GM23248 (cell line): ENCODE measurements around the gene SUSD3. TPM values are rescaled to one million over a fixed set of nuclear protein-coding genes. Genes with fewer than 3 reads are reported as not detected.

ENCODE experiments used
- DNase-seq: peaks from one replicate; pipeline ENCODE4 v3.0.0-alpha.2; 2015
- H2AFZ ChIP-seq: fragments of 200-600 bp; sonication (generic); 2 replicates; pipeline ENCODE4 v1.6.1; 2016; ENCODE audit warnings: antibody characterized with exemption
- H3F3A ChIP-seq: fragments of 200-600 bp; sonication (generic); 2 replicates; pipeline ENCODE4 v1.6.1; 2016; ENCODE audit warnings: mild to moderate bottlenecking, antibody characterized with exemption, mixed run types; ENCODE audit not compliant: insufficient read depth
- H3K27ac ChIP-seq: fragments of 200-600 bp; sonication (generic); 2 replicates; pipeline ENCODE4 v1.5.1; 2016; ENCODE audit warnings: mild to moderate bottlenecking
- H3K27me3 ChIP-seq: fragments of 200-600 bp; sonication (generic); replicated peaks from 2 replicates; pipeline ENCODE4 v1.6.1; 2016; ENCODE audit warnings: mild to moderate bottlenecking; ENCODE audit not compliant: insufficient read depth
- H3K36me3 ChIP-seq: fragments of 200-600 bp; sonication (generic); 2 replicates; pipeline ENCODE4 v1.6.1; 2016; ENCODE audit warnings: low read depth, mild to moderate bottlenecking
- H3K4me1 ChIP-seq: fragments of 200-600 bp; sonication (generic); 2 replicates; pipeline ENCODE4 v1.6.1; 2016; ENCODE audit warnings: mild to moderate bottlenecking; ENCODE audit not compliant: insufficient read depth
- H3K4me2 ChIP-seq: fragments of 200-600 bp; sonication (generic); one replicate; pipeline ENCODE4 v1.6.1; 2016; ENCODE audit warnings: mild to moderate bottlenecking; ENCODE audit not compliant: unreplicated experiment
- H3K4me3 ChIP-seq: fragments of 200-600 bp; sonication (generic); 2 replicates; pipeline ENCODE4 v1.5.1; 2016; ENCODE audit warnings: mild to moderate bottlenecking
- H3K79me2 ChIP-seq: fragments of 200-600 bp; sonication (generic); 2 replicates; pipeline ENCODE4 v1.6.1; 2016; ENCODE audit warnings: mild to moderate bottlenecking; ENCODE audit not compliant: insufficient read depth
- H3K9ac ChIP-seq: fragments of 200-600 bp; sonication (generic); 2 replicates; pipeline ENCODE4 v1.6.1; 2016; ENCODE audit warnings: mild to moderate bottlenecking
- H3K9me2 ChIP-seq: fragments of 200-600 bp; sonication (generic); 2 replicates; pipeline ENCODE4 v1.6.1; 2016; ENCODE audit warnings: mixed run types, mild to moderate bottlenecking, moderate library complexity; ENCODE audit not compliant: insufficient read depth
- H3K9me3 ChIP-seq: fragments of 200-600 bp; sonication (generic); one replicate; pipeline ENCODE4 v1.6.1; 2017; ENCODE audit warnings: low read depth
- H4K20me1 ChIP-seq: fragments of 200-600 bp; sonication (generic); 2 replicates; pipeline ENCODE4 v1.6.0; 2016; ENCODE audit not compliant: insufficient read depth
- EZH2 ChIP-seq: fragments of 200-600 bp; sonication (generic); IDR thresholded peaks from 2 replicates; pipeline ENCODE4 v1.6.1; 2018; ENCODE audit warnings: antibody characterized with exemption, mild to moderate bottlenecking; ENCODE audit not compliant: insufficient read depth, poor library complexity, severe bottlenecking
- EZH2phosphoT487 ChIP-seq: fragments of 200-600 bp; sonication (generic); IDR thresholded peaks from 2 replicates; pipeline ENCODE4 v1.6.1; 2018; ENCODE audit warnings: antibody characterized with exemption, moderate library complexity, mild to moderate bottlenecking, low read depth; ENCODE audit not compliant: insufficient read depth
- WGBS, 2 experiments: methylation state at CpG; one replicate each; pipeline ENCODE4 v1.1.6; 2015 to 2017; ENCODE audit warnings: low lambda C conversion rate in 2 of 2, low coverage in 1 of 2; ENCODE audit errors: missing lambda C conversion rate in 2 of 2; 5-methylcytosine and 5-hydroxymethylcytosine counted together
- in situ Hi-C: fragments of 300-500 bp; cut with MboI; formaldehyde crosslinking; loops from 2 replicates; pipeline ENCODE4 v1.15.0; 2020
- polyA plus RNA-seq: library from polyadenylated mRNA; unstranded; fragments of >200 nt; fragmentation: Nextera tagmentation; extraction: Ambion mirVana; gene quantifications from 2 replicates; pipeline ENCODE4 v1.2.1, GENCODE V29; 2016
- total RNA-seq: library from RNA; depleted of rRNA; stranded (reverse); fragments of >200 nt; shearing (Covaris generic); gene quantifications from 2 replicates; pipeline ENCODE4 v1.2.3, GENCODE V29; 2014

The SUSD3 gene
- total and polyA plus RNA-seq, 2 experiments from 2014 or later = 0.43 TPM; not detected in 1

GRCh38 chr9:93030642-93031628 lies 27.6 kb upstream of the SUSD3 start:
- Histone ChIP-seq H3K9ac (no peak overlapping the region), H3K9me2 (no peaks in the 10 kb centered on the region), H3K4me2 (no peak overlapping the region), H3K27ac (no peak overlapping the region), H3K79me2 (no peaks in the 10 kb centered on the region), H3K9me3 (no peaks in the 10 kb centered on the region), H3K27me3 (peaks cover 6% of the 10 kb centered on the region; the same call in 1 of the 2 replicates), H3K4me1 (no peaks in the 10 kb centered on the region), H4K20me1 (no peaks in the 10 kb centered on the region), H3K4me3 (no peak overlapping the region), H2AFZ (no peak overlapping the region), H3K36me3 (no peaks in the 10 kb centered on the region), H3F3A (no peaks in the 10 kb centered on the region)
- TF ChIP-seq EZH2phosphoT487 (no peak), EZH2 (no peak)
- DNase-seq = peak; percentile 15
- in situ Hi-C loops = no loop called here
- 47 to 51% methylated on average over 9 of the region's 9 CpGs for WGBS, 2 experiments

GRCh38 chr9:93031629-93032430 lies 26.7 kb upstream of the SUSD3 start:
- peaks cover 6% of the 10 kb centered on the region; the same call in 1 of the 2 replicates for H3K27me3 ChIP-seq
- 19 to 20% methylated on average over 10 of the region's 10 CpGs for WGBS, 2 experiments
- no peak overlapping the region for H3K4me2 ChIP-seq
- no peaks in the 10 kb centered on the region for H3K4me1 ChIP-seq
- H2AFZ ChIP-seq = no peak overlapping the region
- peak; percentile 53 for DNase-seq
- H3K9me2 ChIP-seq = no peaks in the 10 kb centered on the region
- no peaks in the 10 kb centered on the region for H3K79me2 ChIP-seq
- H3K9ac ChIP-seq = no peak overlapping the region
- no peaks in the 10 kb centered on the region for H4K20me1 ChIP-seq
- H3K9me3 ChIP-seq = no peaks in the 10 kb centered on the region
- in situ Hi-C loops = no loop called here
- no peaks in the 10 kb centered on the region for H3F3A ChIP-seq
- H3K36me3 ChIP-seq = no peaks in the 10 kb centered on the region
- no peak overlapping the region for H3K27ac ChIP-seq
- no peak overlapping the region for H3K4me3 ChIP-seq
- TF ChIP-seq EZH2phosphoT487 (no peak), EZH2 (no peak)

GRCh38 chr9:93032545-93032944 lies 26.0 kb upstream of the SUSD3 start:
- Histone ChIP-seq H3K27me3 (peaks cover 6% of the 10 kb centered on the region; the same call in 1 of the 2 replicates), H2AFZ (no peak overlapping the region), H3K4me1 (no peaks in the 10 kb centered on the region), H3K9me3 (no peaks in the 10 kb centered on the region), H3K27ac (no peak overlapping the region), H3F3A (no peaks in the 10 kb centered on the region), H3K79me2 (no peaks in the 10 kb centered on the region), H3K4me2 (no peak overlapping the region), H3K9ac (no peak overlapping the region), H4K20me1 (no peaks in the 10 kb centered on the region), H3K9me2 (no peaks in the 10 kb centered on the region), H3K36me3 (no peaks in the 10 kb centered on the region), H3K4me3 (no peak overlapping the region)
- in situ Hi-C loops = no loop called here
- DNase-seq = no peak
- 68 to 69% methylated on average over 10 to 11 of the region's 12 CpGs for WGBS, 2 experiments
- TF ChIP-seq EZH2 (no peak), EZH2phosphoT487 (no peak)

- TF ChIP-seq EZH2phosphoT487 (no peak), EZH2 (no peak)
- H3K9me2 ChIP-seq = no peaks in the 10 kb centered on the region
- no peaks in the 10 kb centered on the region for H3K79me2 ChIP-seq
- H3K9ac ChIP-seq = no peak overlapping the region
- in situ Hi-C loops = no loop called here
- H3K4me2 ChIP-seq = no peak overlapping the region
- no peaks in the 10 kb centered on the region for H3K4me1 ChIP-seq
- H3K27me3 ChIP-seq = peaks cover 6% of the 10 kb centered on the region; the same call in 1 of the 2 replicates
- WGBS, 2 experiments = 53 to 62% methylated on average over 6 of the region's 6 CpGs
- no peak for DNase-seq
- no peaks in the 10 kb centered on the region for H3K36me3 ChIP-seq
- H3K9me3 ChIP-seq = no peaks in the 10 kb centered on the region
- H4K20me1 ChIP-seq = no peaks in the 10 kb centered on the region
- no peak overlapping the region for H2AFZ ChIP-seq
- no peak overlapping the region for H3K27ac ChIP-seq
- no peaks in the 10 kb centered on the region for H3F3A ChIP-seq
- no peak overlapping the region for H3K4me3 ChIP-seq
These were observed 25.0 kb upstream of the SUSD3 start for GRCh38 chr9:93033531-93033930.
